ENCODE data around the gene RARB.

RARB gene

DNA sequence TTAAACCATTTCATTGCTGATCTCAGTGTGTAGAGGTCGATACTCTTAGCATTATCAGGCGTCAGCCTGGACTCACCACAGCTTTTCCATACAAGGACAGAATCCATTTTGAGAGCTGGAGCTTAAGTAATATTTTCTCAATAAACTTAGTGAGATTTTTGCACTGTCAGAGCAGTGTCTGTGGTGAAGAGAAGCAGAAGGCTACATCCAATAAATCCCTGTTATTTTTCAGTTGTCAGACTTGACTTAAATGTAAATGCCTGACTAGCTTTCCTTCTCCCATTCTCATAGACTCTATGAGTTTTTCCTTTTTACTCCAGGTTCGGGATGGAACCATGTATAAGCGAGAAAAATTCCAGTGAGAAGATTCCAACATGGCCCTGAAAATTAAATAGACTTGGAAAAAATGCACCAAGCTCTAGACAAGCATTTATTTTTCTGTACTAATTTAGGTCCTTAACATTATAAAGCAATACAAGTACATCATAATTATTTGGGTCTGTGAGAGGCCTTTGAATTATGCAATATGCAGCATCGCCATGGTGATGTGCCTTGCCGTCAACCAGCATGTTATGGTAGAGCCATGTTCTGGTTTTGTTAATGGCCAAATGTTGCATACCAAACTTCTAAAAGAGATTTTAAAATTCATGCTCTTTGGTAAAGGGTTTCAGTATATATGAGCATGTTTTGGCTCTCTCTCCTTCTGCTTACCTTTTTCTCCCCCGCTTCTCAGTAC lies 62.0 kb downstream of the RARB start:
- H3K9me3 ChIP-seq (ENCODE audit: insufficient read depth, low read length), result peaks cover 33% of the 10 kb centered on the region
- TF ChIP-seq ZNF274 (IDR thresholded peaks at IDR 0.05; ENCODE audit: low read depth, low read length) (no peak), SUZ12 (IDR thresholded peaks at IDR 0.05; ENCODE audit: extremely low read depth, insufficient read depth, insufficient read length) (no peak), YY1 (IDR thresholded peaks at IDR 0.05; ENCODE audit: insufficient read depth, insufficient read length) (no peak)
- no peak overlapping the region for H3K9ac ChIP-seq (ENCODE audit: insufficient read length, low read depth)
- no peaks in the 10 kb centered on the region for H3K4me1 ChIP-seq (ENCODE audit: insufficient read depth, insufficient read length)
- DNase-seq (ENCODE audit: low read depth, low spot score), result no peak
- no peaks in the 10 kb centered on the region for H3K36me3 ChIP-seq (ENCODE audit: insufficient read depth, insufficient read length, low read length)
- H3K27me3 ChIP-seq (ENCODE audit: insufficient read depth, insufficient read length), result no peaks in the 10 kb centered on the region
- no peak overlapping the region for H3K4me3 ChIP-seq (ENCODE audit: insufficient read length, low read depth)

DNA sequence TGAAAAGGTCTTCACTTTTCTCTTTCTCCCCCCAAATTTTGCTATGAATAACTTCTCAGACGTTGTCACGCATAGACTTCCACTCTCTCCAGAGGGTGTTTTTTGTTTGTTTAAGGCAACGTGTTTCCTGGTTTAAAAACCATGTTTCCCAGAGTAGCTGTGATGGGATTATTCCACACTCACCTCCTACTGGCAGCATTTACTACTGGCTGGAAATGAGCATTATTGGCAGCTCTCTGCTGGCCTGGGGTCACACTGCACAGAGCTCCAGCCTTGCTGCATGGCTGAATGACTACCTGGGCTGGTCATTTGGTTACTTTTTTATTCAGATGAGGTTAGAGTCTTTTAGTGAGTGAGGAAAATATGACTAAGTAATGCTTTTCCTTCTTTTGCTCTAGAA lies 65.2 kb downstream of the RARB start:
- no peak overlapping the region for H3K9ac ChIP-seq (ENCODE audit: insufficient read length, low read depth)
- no peaks in the 10 kb centered on the region for H3K36me3 ChIP-seq (ENCODE audit: insufficient read depth, insufficient read length, low read length)
- H3K4me3 ChIP-seq (ENCODE audit: insufficient read length, low read depth), result no peak overlapping the region
- H3K27me3 ChIP-seq (ENCODE audit: insufficient read depth, insufficient read length), result no peaks in the 10 kb centered on the region
- peaks cover 57% of the 10 kb centered on the region for H3K9me3 ChIP-seq (ENCODE audit: insufficient read depth, low read length)
- no peak for DNase-seq (ENCODE audit: low read depth, low spot score)
- H3K4me1 ChIP-seq (ENCODE audit: insufficient read depth, insufficient read length), result no peaks in the 10 kb centered on the region
- TF ChIP-seq SUZ12 (IDR thresholded peaks at IDR 0.05; ENCODE audit: extremely low read depth, insufficient read depth, insufficient read length), result no peak
- TF ChIP-seq ZNF274 (IDR thresholded peaks at IDR 0.05; ENCODE audit: low read depth, low read length), result no peak
- no peak for TF ChIP-seq YY1 (IDR thresholded peaks at IDR 0.05; ENCODE audit: insufficient read depth, insufficient read length)

DNA sequence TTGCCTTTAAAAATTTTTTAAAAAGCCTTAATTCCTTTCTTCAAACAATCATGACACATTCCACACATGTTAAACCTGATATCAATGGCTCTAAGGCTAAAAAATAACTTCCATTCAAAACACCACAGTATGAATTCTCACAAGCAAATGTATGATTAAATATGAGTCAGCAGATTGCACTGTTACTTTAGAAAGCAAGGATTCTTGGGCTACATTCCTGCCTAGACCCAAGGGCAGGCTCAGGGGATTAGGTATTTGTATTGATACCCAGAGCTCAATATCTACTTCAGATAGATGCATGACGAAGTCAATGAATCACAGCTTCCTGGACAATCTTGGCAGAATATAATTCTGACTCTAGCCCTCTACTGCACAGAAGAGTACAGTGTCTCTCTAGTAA lies 65.7 kb downstream of the RARB start:
- no peak overlapping the region for H3K4me3 ChIP-seq (ENCODE audit: insufficient read length, low read depth)
- TF ChIP-seq ZNF274 (IDR thresholded peaks at IDR 0.05; ENCODE audit: low read depth, low read length) (peak; percentile 73), SUZ12 (IDR thresholded peaks at IDR 0.05; ENCODE audit: extremely low read depth, insufficient read depth, insufficient read length) (no peak), YY1 (IDR thresholded peaks at IDR 0.05; ENCODE audit: insufficient read depth, insufficient read length) (no peak)
- H3K9ac ChIP-seq (ENCODE audit: insufficient read length, low read depth), result no peak overlapping the region

DNA sequence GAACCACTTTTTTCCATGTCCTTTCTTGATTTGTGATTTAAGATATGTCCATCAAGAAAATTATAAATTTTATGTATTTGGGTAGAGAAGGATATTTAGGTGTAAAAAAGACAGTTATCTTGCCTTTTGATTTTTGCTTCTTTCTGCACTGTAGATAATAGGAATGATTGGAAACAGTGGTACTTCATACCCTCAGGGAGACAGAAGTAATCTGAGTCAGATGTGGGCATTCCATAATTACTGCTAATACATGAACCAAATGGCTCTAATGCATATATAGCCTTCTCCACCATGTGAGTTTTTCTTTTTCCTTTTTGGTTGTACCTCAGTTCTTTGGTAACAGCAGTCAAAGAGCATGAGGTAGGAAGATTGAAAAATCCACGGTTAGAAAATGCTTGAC lies 67.2 kb downstream of the RARB start:
- Histone ChIP-seq H3K27me3 (ENCODE audit: insufficient read depth, insufficient read length) (no peaks in the 10 kb centered on the region), H3K9ac (ENCODE audit: insufficient read length, low read depth) (no peak overlapping the region), H3K9me3 (ENCODE audit: insufficient read depth, low read length) (peaks cover 57% of the 10 kb centered on the region), H3K4me1 (ENCODE audit: insufficient read depth, insufficient read length) (no peaks in the 10 kb centered on the region), H3K36me3 (ENCODE audit: insufficient read depth, insufficient read length, low read length) (no peaks in the 10 kb centered on the region), H3K4me3 (ENCODE audit: insufficient read length, low read depth) (no peak overlapping the region)
- TF ChIP-seq YY1 (IDR thresholded peaks at IDR 0.05; ENCODE audit: insufficient read depth, insufficient read length), result no peak
- TF ChIP-seq ZNF274 (IDR thresholded peaks at IDR 0.05; ENCODE audit: low read depth, low read length), result no peak
- no peak for TF ChIP-seq SUZ12 (IDR thresholded peaks at IDR 0.05; ENCODE audit: extremely low read depth, insufficient read depth, insufficient read length)
- no peak for DNase-seq (ENCODE audit: low read depth, low spot score)

More for the DNA sequence above, 65.7 kb downstream of the RARB start:
- DNase-seq (ENCODE audit: low read depth, low spot score), result no peak
- Histone ChIP-seq H3K36me3 (ENCODE audit: insufficient read depth, insufficient read length, low read length) (no peaks in the 10 kb centered on the region), H3K4me1 (ENCODE audit: insufficient read depth, insufficient read length) (no peaks in the 10 kb centered on the region), H3K9me3 (ENCODE audit: insufficient read depth, low read length) (peaks cover 57% of the 10 kb centered on the region), H3K27me3 (ENCODE audit: insufficient read depth, insufficient read length) (no peaks in the 10 kb centered on the region)

DNA sequence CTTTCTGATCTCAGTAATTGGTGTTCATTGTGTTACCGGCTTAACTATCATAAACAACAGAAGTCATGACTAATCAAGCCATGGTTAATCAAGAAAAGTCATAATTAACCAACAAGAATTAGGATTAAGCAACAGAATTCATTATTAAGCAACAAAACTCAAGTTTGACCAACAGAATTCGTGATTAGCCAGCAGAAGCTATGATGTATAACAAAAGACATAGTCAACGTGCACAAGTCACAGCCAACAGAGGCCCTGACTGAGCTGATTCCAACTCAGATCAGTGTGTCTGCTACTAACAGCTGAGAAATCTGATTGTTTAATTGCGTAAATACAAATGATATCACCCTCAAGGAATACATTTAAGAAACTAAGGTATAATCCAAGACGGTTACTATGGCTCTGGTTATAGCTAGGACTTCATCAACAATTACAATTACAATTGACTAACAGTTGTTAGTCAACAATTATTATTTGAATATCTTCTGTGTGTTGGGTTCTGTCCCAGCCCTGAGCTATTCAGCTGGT lies 67.7 kb downstream of the RARB start:
- no peaks in the 10 kb centered on the region for H3K4me1 ChIP-seq (ENCODE audit: insufficient read depth, insufficient read length)
- peaks cover 57% of the 10 kb centered on the region for H3K9me3 ChIP-seq (ENCODE audit: insufficient read depth, low read length)
- no peak for DNase-seq (ENCODE audit: low read depth, low spot score)
- TF ChIP-seq ZNF274 (IDR thresholded peaks at IDR 0.05; ENCODE audit: low read depth, low read length) (no peak), YY1 (IDR thresholded peaks at IDR 0.05; ENCODE audit: insufficient read depth, insufficient read length) (no peak), SUZ12 (IDR thresholded peaks at IDR 0.05; ENCODE audit: extremely low read depth, insufficient read depth, insufficient read length) (no peak)
- no peaks in the 10 kb centered on the region for H3K36me3 ChIP-seq (ENCODE audit: insufficient read depth, insufficient read length, low read length)
- no peaks in the 10 kb centered on the region for H3K27me3 ChIP-seq (ENCODE audit: insufficient read depth, insufficient read length)
- no peak overlapping the region for H3K9ac ChIP-seq (ENCODE audit: insufficient read length, low read depth)
- H3K4me3 ChIP-seq (ENCODE audit: insufficient read length, low read depth), result no peak overlapping the region

DNA sequence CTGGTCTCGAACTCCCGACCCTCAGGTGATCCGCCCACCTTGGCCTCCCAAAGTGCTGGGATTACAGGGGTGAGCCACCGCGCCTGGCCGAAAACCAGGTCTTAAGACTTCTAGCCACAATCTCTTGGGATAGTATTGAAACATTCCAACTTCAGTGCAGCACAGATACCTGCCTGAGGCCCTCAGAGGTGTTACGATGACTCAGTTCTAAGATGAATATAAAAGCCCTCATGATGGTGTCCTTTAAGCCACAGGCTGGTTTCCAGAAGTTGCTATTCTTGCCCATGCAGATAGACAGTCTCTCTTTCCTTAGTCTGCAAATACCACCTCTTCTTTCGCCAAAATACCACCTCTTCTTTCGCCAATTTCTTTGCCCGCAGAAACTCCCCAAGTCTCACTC lies 69.0 kb downstream of the RARB start:
- no peak overlapping the region for H3K4me3 ChIP-seq (ENCODE audit: insufficient read length, low read depth)
- no peak overlapping the region for H3K9ac ChIP-seq (ENCODE audit: insufficient read length, low read depth)
- no peaks in the 10 kb centered on the region for H3K27me3 ChIP-seq (ENCODE audit: insufficient read depth, insufficient read length)
- TF ChIP-seq ZNF274 (IDR thresholded peaks at IDR 0.05; ENCODE audit: low read depth, low read length), result no peak
- TF ChIP-seq YY1 (IDR thresholded peaks at IDR 0.05; ENCODE audit: insufficient read depth, insufficient read length), result no peak
- TF ChIP-seq SUZ12 (IDR thresholded peaks at IDR 0.05; ENCODE audit: extremely low read depth, insufficient read depth, insufficient read length), result no peak
- peaks cover 53% of the 10 kb centered on the region for H3K9me3 ChIP-seq (ENCODE audit: insufficient read depth, low read length)
- no peaks in the 10 kb centered on the region for H3K4me1 ChIP-seq (ENCODE audit: insufficient read depth, insufficient read length)
- H3K36me3 ChIP-seq (ENCODE audit: insufficient read depth, insufficient read length, low read length), result no peaks in the 10 kb centered on the region
- DNase-seq (ENCODE audit: low read depth, low spot score), result no peak

DNA sequence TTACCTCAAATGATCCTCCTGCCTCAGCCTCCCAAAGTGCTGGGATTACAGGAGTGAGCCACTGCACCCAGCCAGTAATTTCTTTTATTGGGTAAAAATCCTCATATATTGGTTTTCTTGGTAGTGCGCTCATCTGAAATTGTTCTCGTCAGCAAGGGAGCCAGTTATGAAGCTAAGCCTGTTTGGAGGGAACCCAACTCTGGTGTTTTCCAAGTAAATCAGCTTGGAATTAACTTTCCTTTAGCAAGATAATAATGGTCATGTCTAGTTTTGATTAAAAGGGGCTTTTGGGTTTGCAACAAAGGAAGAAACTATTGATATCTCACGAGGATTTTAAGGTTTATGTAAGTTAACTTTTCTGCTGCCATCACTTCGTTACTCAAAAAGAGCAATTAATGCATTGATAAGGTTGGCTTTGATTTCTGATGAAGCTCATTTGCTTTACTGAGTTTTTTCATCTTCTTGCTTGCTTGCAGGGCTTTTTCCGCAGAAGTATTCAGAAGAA lies 72.7 kb downstream of the RARB start:
- no peak for DNase-seq (ENCODE audit: low read depth, low spot score)
- TF ChIP-seq ZNF274 (IDR thresholded peaks at IDR 0.05; ENCODE audit: low read depth, low read length) (no peak), YY1 (IDR thresholded peaks at IDR 0.05; ENCODE audit: insufficient read depth, insufficient read length) (no peak), SUZ12 (IDR thresholded peaks at IDR 0.05; ENCODE audit: extremely low read depth, insufficient read depth, insufficient read length) (no peak)
- no peaks in the 10 kb centered on the region for H3K36me3 ChIP-seq (ENCODE audit: insufficient read depth, insufficient read length, low read length)
- no peaks in the 10 kb centered on the region for H3K4me1 ChIP-seq (ENCODE audit: insufficient read depth, insufficient read length)
- H3K27me3 ChIP-seq (ENCODE audit: insufficient read depth, insufficient read length), result no peaks in the 10 kb centered on the region
- H3K4me3 ChIP-seq (ENCODE audit: insufficient read length, low read depth), result no peak overlapping the region
- H3K9me3 ChIP-seq (ENCODE audit: insufficient read depth, low read length), result peaks cover 16% of the 10 kb centered on the region; the same call in 1 of the 2 replicates
- no peak overlapping the region for H3K9ac ChIP-seq (ENCODE audit: insufficient read length, low read depth)

Measured in NT2/D1 (cell line).